Left ventricle myocardium inferior (tissue), 1 donor: ENCODE measurements around the gene SLC7A8. TPM values are rescaled to one million over a fixed set of nuclear protein-coding genes. Genes with fewer than 3 reads are reported as not detected.
A peak's percentile ranks its signal among the peaks of the same experiment; 100 is the strongest.

Experiments used
- DNase-seq: peaks from one replicate; pipeline ENCODE4 v3.0.0-alpha.2; 2020
- H3K27ac ChIP-seq: fragments of 200-600 bp; replicated peaks from 2 replicates; pipeline ENCODE4 v1.8.0; 2021
- H3K27me3 ChIP-seq: fragments of 200-600 bp; 2 replicates; pipeline ENCODE4 v1.8.0; 2021; ENCODE audit warnings: low read depth
- H3K36me3 ChIP-seq: fragments of 200-600 bp; 2 replicates; pipeline ENCODE4 v1.8.0; 2021
- H3K4me1 ChIP-seq: fragments of 200-600 bp; 2 replicates; pipeline ENCODE4 v1.8.0; 2021
- H3K4me3 ChIP-seq: fragments of 200-600 bp; 2 replicates; pipeline ENCODE4 v1.8.0; 2021; ENCODE audit warnings: mild to moderate bottlenecking, moderate library complexity
- H3K9me3 ChIP-seq: fragments of 200-600 bp; replicated peaks from 2 replicates; pipeline ENCODE4 v1.8.0; 2021
- intact Hi-C: fragments of 100-400 bp; cut with micrococcal nuclease; formaldehyde crosslinking; loops from one replicate; pipeline ENCODE4 v1.11.0; 2022
- total RNA-seq: library from RNA; stranded (reverse); fragmentation: NEBNext Ultra II Directional; extraction: Animal tissue kit (Norgen Biotek cat#: 25700); gene quantifications from one replicate; pipeline ENCODE4 v1.2.1, GENCODE V29; 2021
- TF ChIP-seq, protein P1 (sequence below): fragments of 200-600 bp; IDR thresholded peaks from 2 replicates; pipeline ENCODE4 v1.8.0; 2021; ENCODE audit warnings: antibody characterized with exemption, mild to moderate bottlenecking, borderline replicate concordance
- donor health status: DM: no; HTN: yes; CAD: no; lungs with severe emphysema.

SLC7A8 gene
- total RNA-seq, 1 donor from 2014 or later = 10.6 TPM

GRCh38 chr14:23121361-23121771 is 62.1 kb downstream of the SLC7A8 start:
- H3K27ac ChIP-seq = peak overlapping the region; percentile 47

DNA sequence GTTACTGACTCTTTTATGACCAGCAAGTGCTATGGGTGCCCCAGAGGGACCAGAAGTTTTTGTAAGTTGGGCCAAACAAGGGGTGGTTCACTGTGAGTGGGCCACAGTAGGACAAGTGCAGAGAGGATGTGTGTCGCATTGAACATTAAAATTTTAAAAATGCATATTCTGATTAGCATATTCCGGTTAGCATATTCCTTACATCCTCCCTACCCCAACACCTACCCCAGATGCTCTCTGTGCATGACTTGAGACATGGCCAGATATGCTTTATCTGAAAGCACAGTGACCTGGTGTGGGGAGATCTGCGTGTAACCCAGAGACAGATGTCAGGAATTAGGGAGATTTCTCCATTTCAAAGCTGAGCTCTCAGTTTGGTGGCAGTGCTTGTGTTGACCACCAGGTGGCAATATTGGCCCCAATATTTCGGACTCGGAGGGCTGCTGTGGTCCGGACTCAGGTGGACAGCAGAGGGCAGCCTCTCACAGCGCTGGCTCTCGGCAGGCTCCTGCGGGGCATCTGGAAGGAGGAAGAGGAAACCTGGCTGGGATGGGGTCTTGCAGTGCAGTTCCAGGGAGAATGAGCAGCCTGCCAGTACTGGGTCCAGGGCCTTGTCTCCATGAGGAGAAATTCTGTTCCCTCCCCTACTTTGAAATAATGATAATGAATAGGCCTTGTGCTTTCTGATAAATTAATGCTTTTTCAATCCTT is 62.8 kb downstream of the SLC7A8 start:
- H3K36me3 ChIP-seq = no peaks in the 10 kb centered on the region
- H3K9me3 ChIP-seq = no peaks in the 10 kb centered on the region
- TF ChIP-seq, protein P1, sequence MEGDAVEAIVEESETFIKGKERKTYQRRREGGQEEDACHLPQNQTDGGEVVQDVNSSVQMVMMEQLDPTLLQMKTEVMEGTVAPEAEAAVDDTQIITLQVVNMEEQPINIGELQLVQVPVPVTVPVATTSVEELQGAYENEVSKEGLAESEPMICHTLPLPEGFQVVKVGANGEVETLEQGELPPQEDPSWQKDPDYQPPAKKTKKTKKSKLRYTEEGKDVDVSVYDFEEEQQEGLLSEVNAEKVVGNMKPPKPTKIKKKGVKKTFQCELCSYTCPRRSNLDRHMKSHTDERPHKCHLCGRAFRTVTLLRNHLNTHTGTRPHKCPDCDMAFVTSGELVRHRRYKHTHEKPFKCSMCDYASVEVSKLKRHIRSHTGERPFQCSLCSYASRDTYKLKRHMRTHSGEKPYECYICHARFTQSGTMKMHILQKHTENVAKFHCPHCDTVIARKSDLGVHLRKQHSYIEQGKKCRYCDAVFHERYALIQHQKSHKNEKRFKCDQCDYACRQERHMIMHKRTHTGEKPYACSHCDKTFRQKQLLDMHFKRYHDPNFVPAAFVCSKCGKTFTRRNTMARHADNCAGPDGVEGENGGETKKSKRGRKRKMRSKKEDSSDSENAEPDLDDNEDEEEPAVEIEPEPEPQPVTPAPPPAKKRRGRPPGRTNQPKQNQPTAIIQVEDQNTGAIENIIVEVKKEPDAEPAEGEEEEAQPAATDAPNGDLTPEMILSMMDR = peak; percentile 100
- H3K27me3 ChIP-seq = peaks cover 18% of the 10 kb centered on the region
- H3K27ac ChIP-seq = peak overlapping the region; percentile 47
- H3K4me1 ChIP-seq = peaks cover 22% of the 10 kb centered on the region
- DNase-seq = peak; percentile 87
- H3K4me3 ChIP-seq = no peak overlapping the region
- intact Hi-C loops = loop anchor here (5.0 kb wide), 1 partner anchor 67 kb away; no protein-coding TSS in a partner anchor

More at GRCh38 chr14:23121361-23121771, 62.1 kb downstream of the SLC7A8 start:
- Histone ChIP-seq H3K9me3 (no peaks in the 10 kb centered on the region), H3K27me3 (peaks cover 11% of the 10 kb centered on the region), H3K4me1 (peaks cover 27% of the 10 kb centered on the region), H3K4me3 (no peak overlapping the region), H3K36me3 (no peaks in the 10 kb centered on the region)
- DNase-seq = no peak
- intact Hi-C loops = loop anchor here (5.0 kb wide), 1 partner anchor 66 kb away; no protein-coding TSS in a partner anchor
- TF ChIP-seq, protein P1 = no peak

- Histone ChIP-seq H3K4me1 (peaks cover 21% of the 10 kb centered on the region), H3K36me3 (no peaks in the 10 kb centered on the region), H3K9me3 (no peaks in the 10 kb centered on the region), H3K27ac (peak overlapping the region; percentile 18), H3K4me3 (no peak overlapping the region), H3K27me3 (peaks cover 29% of the 10 kb centered on the region)
- intact Hi-C loops = loop anchor here (5.0 kb wide), 1 partner anchor 68 kb away; no protein-coding TSS in a partner anchor
- TF ChIP-seq, protein P1 = no peak
- DNase-seq = no peak
These were observed 63.8 kb downstream of the SLC7A8 start for GRCh38 chr14:23119363-23120327.

DNA sequence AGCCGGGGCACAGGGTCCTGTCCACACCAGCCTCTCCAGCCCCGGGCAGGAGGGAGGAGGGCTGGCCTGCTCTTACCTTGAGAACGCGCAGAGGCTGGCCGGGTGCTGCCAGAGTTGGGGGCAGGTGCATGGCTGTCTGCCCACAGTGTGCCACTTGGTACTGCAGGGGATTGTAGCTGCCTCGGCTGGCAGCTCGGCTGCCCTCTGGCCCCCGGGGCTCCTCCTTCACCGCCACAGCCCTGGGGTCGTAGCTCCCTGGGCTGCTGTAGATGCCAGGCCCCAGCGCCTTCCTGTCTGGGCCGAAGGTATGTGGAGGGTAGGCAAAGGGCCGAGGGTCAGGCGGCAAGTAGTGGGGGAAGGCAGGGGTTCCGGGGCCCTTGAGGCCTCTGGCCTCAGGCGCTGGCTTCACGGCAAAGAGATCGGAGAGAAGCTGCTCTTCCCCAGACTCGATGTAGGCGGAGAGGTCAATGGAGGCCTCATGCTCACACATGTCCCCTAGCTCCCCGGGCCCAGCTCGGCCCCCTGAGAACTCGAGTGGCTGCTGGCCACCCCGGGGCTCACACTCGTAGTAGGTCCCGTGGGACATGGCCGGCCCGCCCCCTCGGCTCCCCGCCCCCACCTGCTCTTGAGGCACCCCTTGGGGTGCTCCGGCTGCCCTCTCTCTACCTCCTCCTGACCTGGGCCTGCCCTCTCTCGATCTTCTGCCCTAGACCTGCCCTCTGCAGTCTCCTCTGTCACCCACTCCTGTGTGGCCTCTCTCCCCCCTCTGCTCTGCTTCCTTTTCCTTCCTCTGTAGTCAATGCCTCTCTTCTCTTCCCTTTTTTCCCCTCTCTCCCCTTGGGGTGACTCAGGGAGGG is 64.7 kb downstream of the SLC7A8 start, which contains the start of gene CEBPE:
Gene CEBPE, minus strand, starts transcription at position 750 of the 857 bp plus-strand sequence. Its CDS starts 164 bp downstream, at position 586.
- peaks cover 38% of the 10 kb centered on the region for H3K27me3 ChIP-seq
- H3K4me1 ChIP-seq = peaks cover 21% of the 10 kb centered on the region
- peak within 1 kb of the TSS; percentile 18 for H3K27ac ChIP-seq
- no peaks in the 10 kb centered on the region for H3K9me3 ChIP-seq
- TF ChIP-seq, protein P1 = no peak
- no peak within 1 kb of the TSS for H3K4me3 ChIP-seq
- H3K36me3 ChIP-seq = no peaks in the 10 kb centered on the region
- DNase-seq = no peak
- intact Hi-C loops = no loop called here
